PC-3 (cell line): Measurements from ENCODE around the gene NRIP1.

Source experiments
- CTCF ChIP-seq: fragments of 300-600 bp; sonication (generic); conservative IDR thresholded peaks from 2 replicates; pipeline ENCODE4 v1.5.1; 2017; ENCODE audit warnings: antibody characterized with exemption, low read depth, mild to moderate bottlenecking, low read length
- EZH2phosphoT487 ChIP-seq: fragments of 300-600 bp; sonication (generic); IDR thresholded peaks from 2 replicates; pipeline ENCODE4 v1.6.1; 2018; ENCODE audit warnings: mild to moderate bottlenecking, antibody characterized with exemption, low read length, borderline replicate concordance

DNA sequence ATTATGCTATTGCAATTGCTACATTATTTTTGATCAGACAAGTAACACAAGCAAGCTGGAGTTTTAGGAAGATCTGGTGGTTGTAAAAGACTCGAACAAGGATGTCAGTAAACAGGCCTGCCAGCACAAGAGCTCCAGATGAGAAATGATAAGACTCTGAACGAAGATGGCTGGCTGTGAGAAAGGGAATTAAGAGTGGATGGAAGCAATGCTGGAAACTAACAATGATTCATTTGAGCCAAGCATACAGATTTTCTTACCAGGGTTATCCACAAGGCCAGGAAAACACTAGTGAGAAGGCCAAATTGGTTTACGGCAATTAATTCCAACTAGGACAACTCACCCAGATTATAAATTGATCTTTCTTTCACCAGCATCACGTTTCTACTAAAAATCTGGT lies 54.2 kb downstream of the NRIP1 start:
- TF ChIP-seq EZH2phosphoT487 (no peak), CTCF (no peak)
